SK-N-MC (cell line): Measurements from ENCODE around the gene ST8SIA6.

Experiments
- EZH2 ChIP-seq: fragments of 200-600 bp; sonication (generic); IDR thresholded peaks from one replicate; pipeline ENCODE4 v1.6.1; 2017; ENCODE audit warnings: antibody characterized with exemption
- POLR2AphosphoS5 ChIP-seq: IDR thresholded peaks from 2 replicates; pipeline ENCODE4 v1.6.1; 2012; ENCODE audit warnings: mild to moderate bottlenecking, low read depth, low read length, borderline replicate concordance

GRCh38 chr10:17387861-17388503 lies 66.4 kb downstream of the ST8SIA6 start:
- TF ChIP-seq EZH2, result no peak
- TF ChIP-seq POLR2AphosphoS5, result no peak
